HepG2 (cell line): ENCODE measurements around the gene DDX3Y. TPM values are rescaled to one million over a fixed set of nuclear protein-coding genes. Genes with fewer than 3 reads are reported as not detected.
A peak's percentile ranks its signal among the peaks of the same experiment; 100 is the strongest.

Source experiments
- ATAC-seq: fragments of 200-7000 bp; cut with Tn5 transposase; 3 replicates; pipeline ENCODE4 v1.9.1; 2020; ENCODE audit warnings: mild to moderate bottlenecking, moderate library complexity
- BruUV-seq: library from RNA; stranded (reverse); fragments of 400-500 nt; replicated peaks from 2 replicates; lab custom pipeline; 2021; lab: Mats Ljungman, UMichigan
- CTCF ChIA-PET: fragments of 300-600 bp; formaldehyde crosslinking; extraction: SDS; loops from one replicate; lab custom pipeline; 2021; ENCODE audit warnings: low total read pairs, inconsistent platforms, low intra/inter-chr PET ratio; lab: Yijun Ruan, JAX
- POLR2A ChIA-PET: fragments of 350-600 bp; sonication (Branson Sonifier 250); formaldehyde crosslinking; loops from one replicate; lab custom pipeline; 2020; ENCODE audit warnings: antibody characterized with exemption, inconsistent platforms; lab: Yijun Ruan, JAX
- DNase-seq: peaks from one replicate; pipeline ENCODE4 v3.0.0-alpha.2; 2015; ENCODE audit warnings: low spot score
- FAIRE-seq: peaks from 3 replicates; lab custom pipeline; 2011; peaks lifted over from hg19 to GRCh38; lab: Jason Lieb, UNC
- H2AFZ ChIP-seq: one replicate; pipeline ENCODE4 v1.6.1; 2011; ENCODE audit warnings: low read length, inconsistent platforms
- H3K27ac ChIP-seq: fragments of 300-600 bp; 3 replicates; pipeline ENCODE4 v1.8.0; 2011; ENCODE audit warnings: mixed run types, mild to moderate bottlenecking, mixed read lengths, low read length, inconsistent platforms; ENCODE audit not compliant: insufficient read depth; ENCODE audit errors: extremely low read length
- H3K27me3 ChIP-seq, 2 experiments: fragments of 200-600 bp in 1 of 2; 2 replicates in 1 of 2; 3 replicates in 1 of 2; pipeline versions ENCODE4 v1.6.0 to v1.8.0; 2011; ENCODE audit warnings: low read length in 2 of 2, mild to moderate bottlenecking in 2 of 2, moderate library complexity in 2 of 2, inconsistent platforms in 1 of 2; ENCODE audit not compliant: insufficient read depth in 2 of 2, control insufficient read depth in 1 of 2
- H3K36me3 ChIP-seq, 2 experiments: fragments of 200-600 bp in 1 of 2; replicated peaks in 1 of 2; 2 replicates in 1 of 2; 3 replicates in 1 of 2; pipeline versions ENCODE4 v1.5.1 to v1.8.0; 2011; ENCODE audit warnings: low read length in 2 of 2, inconsistent platforms in 1 of 2; ENCODE audit not compliant: insufficient read depth in 2 of 2, control insufficient read depth in 1 of 2
- H3K4me1 ChIP-seq: 2 replicates; pipeline ENCODE4 v1.5.1; 2012; ENCODE audit warnings: low read length, inconsistent platforms; ENCODE audit not compliant: insufficient read depth
- H3K4me2 ChIP-seq: 2 replicates; pipeline ENCODE4 v1.6.0; 2011; ENCODE audit warnings: low read depth, low read length, inconsistent platforms
- H3K4me3 ChIP-seq, 3 experiments: fragments of 200-600 bp in 1 of 3; sonication (generic), shearing (Covaris generic) in 1 of 3; replicated peaks in 1 of 3; 2 replicates each; pipeline ENCODE4 v1.5.1; 2011 to 2016; ENCODE audit warnings: low read length in 3 of 3, inconsistent platforms in 2 of 3, low read depth in 2 of 3, mild to moderate bottlenecking in 2 of 3, control low read depth in 1 of 3, mixed read lengths in 1 of 3; ENCODE audit not compliant: insufficient read depth in 1 of 3
- H3K79me2 ChIP-seq: one replicate; pipeline ENCODE4 v1.6.1; 2011; ENCODE audit warnings: low read length, inconsistent platforms; ENCODE audit not compliant: insufficient read depth
- H3K9ac ChIP-seq: 2 replicates; pipeline ENCODE4 v1.6.0; 2011; ENCODE audit warnings: mild to moderate bottlenecking, low read depth, low read length, inconsistent platforms; ENCODE audit not compliant: insufficient read depth
- H3K9me3 ChIP-seq: 2 replicates; pipeline ENCODE4 v1.5.1; 2012; ENCODE audit warnings: mild to moderate bottlenecking, low read length
- H4K20me1 ChIP-seq: 2 replicates; pipeline ENCODE4 v1.6.0; 2011; ENCODE audit warnings: inconsistent platforms, mild to moderate bottlenecking, low read length, moderate library complexity; ENCODE audit not compliant: insufficient read depth
- GABPB1 ChIP-seq: IDR thresholded peaks from 2 replicates; pipeline ENCODE4 v1.6.1; 2016; ENCODE audit warnings: mild to moderate bottlenecking, missing genetic modification reagents, moderate library complexity, missing compliant biosample characterization
- IKZF4 ChIP-seq: sonication (generic); formaldehyde crosslinking; IDR thresholded peaks from 2 replicates; pipeline ENCODE4 v1.5.1; 2020; ENCODE audit warnings: borderline replicate concordance, mild to moderate bottlenecking, low read depth, missing genetic modification reagents; ENCODE audit errors: not compliant biosample characterization
- MIER3 ChIP-seq: IDR thresholded peaks from 2 replicates; pipeline ENCODE4 v1.6.1; 2016; ENCODE audit warnings: missing compliant biosample characterization, borderline replicate concordance
- MTF2 ChIP-seq: sonication (generic); formaldehyde crosslinking; IDR thresholded peaks from 2 replicates; pipeline ENCODE4 v1.5.0; 2020; ENCODE audit warnings: missing genetic modification reagents, borderline replicate concordance
- NONO ChIP-seq, 2 experiments: fragments of 450-650 bp in 1 of 2; sonication (generic) in 1 of 2; formaldehyde crosslinking in 1 of 2; IDR thresholded peaks in 1 of 2; conservative IDR thresholded peaks in 1 of 2; 2 replicates each; pipeline versions ENCODE4 v1.6.1 to v1.8.0; 2017 to 2022; ENCODE audit warnings: mild to moderate bottlenecking in 1 of 2, missing genetic modification reagents in 1 of 2, moderate library complexity in 1 of 2
- RFXANK ChIP-seq: IDR thresholded peaks from 2 replicates; pipeline ENCODE4 v1.6.1; 2016
- RORA ChIP-seq: sonication (generic); formaldehyde crosslinking; IDR thresholded peaks from 2 replicates; pipeline ENCODE4 v1.5.0; 2020; ENCODE audit warnings: mild to moderate bottlenecking, missing genetic modification reagents, moderate library complexity
- ZFP37 ChIP-seq: sonication (generic); formaldehyde crosslinking; IDR thresholded peaks from 2 replicates; pipeline ENCODE4 v1.4.0; 2020; ENCODE audit warnings: missing genetic modification reagents, borderline replicate concordance
- ZNF331 ChIP-seq: sonication (generic); formaldehyde crosslinking; IDR thresholded peaks from 2 replicates; pipeline ENCODE4 v1.4.0; 2020; ENCODE audit warnings: missing genetic modification reagents
- ZNF430 ChIP-seq: sonication (generic); formaldehyde crosslinking; IDR thresholded peaks from 2 replicates; pipeline ENCODE4 v1.9.0; 2021; ENCODE audit warnings: mild to moderate bottlenecking, missing genetic modification reagents
- ZNF878 ChIP-seq: sonication (generic); formaldehyde crosslinking; IDR thresholded peaks from 2 replicates; pipeline ENCODE4 v1.8.1; 2023; ENCODE audit warnings: mild to moderate bottlenecking, missing genetic modification reagents, moderate library complexity
- ZSCAN22 ChIP-seq: sonication (generic); formaldehyde crosslinking; IDR thresholded peaks from 2 replicates; pipeline ENCODE4 v1.4.0; 2020; ENCODE audit warnings: mild to moderate bottlenecking, missing genetic modification reagents
- WGBS: methylation state at CpG from one replicate; pipeline ENCODE4 v1.1.6; 2017; ENCODE audit warnings: low lambda C conversion rate; 5-methylcytosine and 5-hydroxymethylcytosine counted together
- in situ Hi-C: cut with HindIII; loops from 2 replicates; pipeline ENCODE4 v1.10.0; 2017; ENCODE audit warnings: low pct_unique_long_range_greater_than_20kb; ENCODE audit not compliant: extremely low pct_ligation_motif_present
- intact Hi-C: fragments of 100-400 bp; cut with micrococcal nuclease; formaldehyde crosslinking; loops from one replicate; pipeline ENCODE4 v1.10.0; 2022; ENCODE audit not compliant: unreplicated experiment
- polyA plus RNA-seq, 8 experiments: library from polyadenylated mRNA; depleted of rRNA in 3 of 8; stranded (reverse) in 7 of 8; unstranded in 1 of 8; fragments of >200 nt; fragmentation: Illumina TruSeq in 4 of 8; extraction: Trizol in 4 of 8; gene quantifications; 2 replicates each; pipeline versions ENCODE4 v1.2.1 to v1.2.3, GENCODE V29; 2011 to 2016; ENCODE audit warnings: low read depth in 4 of 8, missing spikeins in 1 of 8, mixed read lengths in 1 of 8; ENCODE audit not compliant: insufficient read depth in 1 of 8
- total RNA-seq, 5 experiments: library from RNA; depleted of rRNA; stranded (reverse); fragments of >200 nt; fragmentation: Illumina TruSeq; extraction: Trizol; gene quantifications; 2 replicates each; pipeline ENCODE4 v1.2.3, GENCODE V29; 2016; ENCODE audit warnings: low read depth in 1 of 5
- TF ChIP-seq, protein P1 (sequence below): sonication (generic); formaldehyde crosslinking; IDR thresholded peaks from 2 replicates; pipeline ENCODE4 v1.4.0; 2020; ENCODE audit warnings: missing genetic modification reagents
- TF ChIP-seq, protein P2 (sequence below): sonication (generic); formaldehyde crosslinking; IDR thresholded peaks from 2 replicates; pipeline ENCODE4 v1.4.0; 2020; ENCODE audit warnings: mild to moderate bottlenecking, missing genetic modification reagents
- TF ChIP-seq, protein P3 (sequence below): sonication (generic); formaldehyde crosslinking; IDR thresholded peaks from 2 replicates; pipeline ENCODE4 v1.5.1; 2020; ENCODE audit warnings: mild to moderate bottlenecking, missing genetic modification reagents, borderline replicate concordance
- TF ChIP-seq, protein P4 (sequence below): sonication (generic); formaldehyde crosslinking; IDR thresholded peaks from 2 replicates; pipeline ENCODE4 v1.8.0; 2022; ENCODE audit warnings: mild to moderate bottlenecking, missing genetic modification reagents, borderline replicate concordance

DDX3Y gene
- total and polyA plus RNA-seq, 2 of the 13 experiments (the other 11 are each of a cell fraction or from before 2014, with no cell fraction given): 112 to 113 TPM

DNA sequence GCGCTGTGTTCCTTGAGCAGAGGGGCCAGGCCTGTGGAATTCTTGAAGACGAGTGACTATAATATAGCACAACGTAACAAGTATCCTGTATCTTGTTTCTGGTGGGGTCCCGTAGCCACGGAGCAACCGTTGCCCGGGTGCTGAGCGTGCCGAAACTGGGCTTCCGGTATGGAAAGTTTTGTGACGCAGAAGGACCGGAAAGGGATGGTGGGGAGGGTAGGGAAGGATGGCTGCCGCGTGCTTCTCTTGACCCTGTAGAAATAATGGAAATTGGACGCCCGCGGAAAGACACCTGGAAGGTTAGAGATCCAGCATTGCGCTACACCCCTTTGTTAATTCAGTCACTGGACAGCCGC is 827 bp downstream of the DDX3Y start (continued):
- TF ChIP-seq NONO (IDR thresholded peaks at IDR 0.05) (no peak), NONO (CRISPR knock-in tag; conservative IDR thresholded peaks at IDR 0.05) (no peak), MTF2 (no peak), ZSCAN22 (no peak), GABPB1 (CRISPR knock-in tag) (peak; percentile 75)
- TF ChIP-seq, protein P1, sequence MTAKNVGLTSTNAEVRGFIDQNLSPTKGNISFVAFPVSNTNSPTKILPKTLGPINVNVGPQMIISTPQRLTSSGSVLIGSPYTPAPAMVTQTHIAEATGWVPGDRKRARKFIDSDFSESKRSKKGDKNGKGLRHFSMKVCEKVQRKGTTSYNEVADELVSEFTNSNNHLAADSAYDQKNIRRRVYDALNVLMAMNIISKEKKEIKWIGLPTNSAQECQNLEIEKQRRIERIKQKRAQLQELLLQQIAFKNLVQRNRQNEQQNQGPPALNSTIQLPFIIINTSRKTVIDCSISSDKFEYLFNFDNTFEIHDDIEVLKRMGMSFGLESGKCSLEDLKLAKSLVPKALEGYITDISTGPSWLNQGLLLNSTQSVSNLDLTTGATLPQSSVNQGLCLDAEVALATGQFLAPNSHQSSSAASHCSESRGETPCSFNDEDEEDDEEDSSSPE: no peak

DNA sequence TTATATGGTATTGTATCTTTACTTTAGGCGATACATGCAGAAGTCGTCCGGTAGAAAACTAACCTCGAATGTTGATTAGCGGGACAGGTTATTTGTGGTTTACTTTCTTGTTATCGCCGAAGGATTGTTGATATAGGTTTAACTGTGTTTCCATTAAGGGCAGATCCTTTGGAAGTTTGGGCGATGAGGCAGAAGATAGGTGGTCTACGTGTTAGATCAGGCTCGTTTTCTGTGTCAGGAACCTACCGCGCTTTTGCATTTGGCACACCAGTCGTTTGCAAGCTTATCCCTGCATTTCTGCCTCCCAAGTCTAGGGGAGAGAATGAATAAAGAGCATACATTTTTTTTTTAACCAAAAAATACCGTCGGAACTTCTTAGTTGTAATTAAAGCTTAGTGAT is 1.2 kb downstream of the DDX3Y start:
- FAIRE-seq: no peak
- CTCF ChIA-PET: no interaction called here
- WGBS: 0% methylated on average over 3 of the region's 15 CpGs
- no peak for DNase-seq
- Histone ChIP-seq H3K36me3 (no peaks in the 10 kb centered on the region), H3K4me3 (peak overlapping the region; percentile 70 to 94 (median 77)), H3K79me2 (peaks cover 60% of the 10 kb centered on the region), H4K20me1 (peaks cover 50% of the 10 kb centered on the region), H3K27me3 (no peaks in the 10 kb centered on the region; a peak in 1 of 5 replicates), H3K4me2 (peak overlapping the region; percentile 71), H3K9ac (peak overlapping the region; percentile 98), H2AFZ (no peak overlapping the region), H3K4me1 (peaks cover 30% of the 10 kb centered on the region), H3K27ac (peak overlapping the region; percentile 96), H3K9me3 (no peaks in the 10 kb centered on the region)
- in situ Hi-C loops: loop anchor here (25.0 kb wide), 1 partner anchor 431 kb away; no protein-coding TSS in a partner anchor
- ATAC-seq: no peak
- POLR2A ChIA-PET: no interaction called here
- no TSS peak for BruUV-seq
- intact Hi-C loops: no loop called here
- no peak for TF ChIP-seq ZFP37 (CRISPR knock-in tag)
- TF ChIP-seq MIER3 (CRISPR knock-in tag): no peak
- TF ChIP-seq, protein P2, sequence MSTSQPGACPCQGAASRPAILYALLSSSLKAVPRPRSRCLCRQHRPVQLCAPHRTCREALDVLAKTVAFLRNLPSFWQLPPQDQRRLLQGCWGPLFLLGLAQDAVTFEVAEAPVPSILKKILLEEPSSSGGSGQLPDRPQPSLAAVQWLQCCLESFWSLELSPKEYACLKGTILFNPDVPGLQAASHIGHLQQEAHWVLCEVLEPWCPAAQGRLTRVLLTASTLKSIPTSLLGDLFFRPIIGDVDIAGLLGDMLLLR (CRISPR knock-in tag): no peak
- TF ChIP-seq, protein P3, sequence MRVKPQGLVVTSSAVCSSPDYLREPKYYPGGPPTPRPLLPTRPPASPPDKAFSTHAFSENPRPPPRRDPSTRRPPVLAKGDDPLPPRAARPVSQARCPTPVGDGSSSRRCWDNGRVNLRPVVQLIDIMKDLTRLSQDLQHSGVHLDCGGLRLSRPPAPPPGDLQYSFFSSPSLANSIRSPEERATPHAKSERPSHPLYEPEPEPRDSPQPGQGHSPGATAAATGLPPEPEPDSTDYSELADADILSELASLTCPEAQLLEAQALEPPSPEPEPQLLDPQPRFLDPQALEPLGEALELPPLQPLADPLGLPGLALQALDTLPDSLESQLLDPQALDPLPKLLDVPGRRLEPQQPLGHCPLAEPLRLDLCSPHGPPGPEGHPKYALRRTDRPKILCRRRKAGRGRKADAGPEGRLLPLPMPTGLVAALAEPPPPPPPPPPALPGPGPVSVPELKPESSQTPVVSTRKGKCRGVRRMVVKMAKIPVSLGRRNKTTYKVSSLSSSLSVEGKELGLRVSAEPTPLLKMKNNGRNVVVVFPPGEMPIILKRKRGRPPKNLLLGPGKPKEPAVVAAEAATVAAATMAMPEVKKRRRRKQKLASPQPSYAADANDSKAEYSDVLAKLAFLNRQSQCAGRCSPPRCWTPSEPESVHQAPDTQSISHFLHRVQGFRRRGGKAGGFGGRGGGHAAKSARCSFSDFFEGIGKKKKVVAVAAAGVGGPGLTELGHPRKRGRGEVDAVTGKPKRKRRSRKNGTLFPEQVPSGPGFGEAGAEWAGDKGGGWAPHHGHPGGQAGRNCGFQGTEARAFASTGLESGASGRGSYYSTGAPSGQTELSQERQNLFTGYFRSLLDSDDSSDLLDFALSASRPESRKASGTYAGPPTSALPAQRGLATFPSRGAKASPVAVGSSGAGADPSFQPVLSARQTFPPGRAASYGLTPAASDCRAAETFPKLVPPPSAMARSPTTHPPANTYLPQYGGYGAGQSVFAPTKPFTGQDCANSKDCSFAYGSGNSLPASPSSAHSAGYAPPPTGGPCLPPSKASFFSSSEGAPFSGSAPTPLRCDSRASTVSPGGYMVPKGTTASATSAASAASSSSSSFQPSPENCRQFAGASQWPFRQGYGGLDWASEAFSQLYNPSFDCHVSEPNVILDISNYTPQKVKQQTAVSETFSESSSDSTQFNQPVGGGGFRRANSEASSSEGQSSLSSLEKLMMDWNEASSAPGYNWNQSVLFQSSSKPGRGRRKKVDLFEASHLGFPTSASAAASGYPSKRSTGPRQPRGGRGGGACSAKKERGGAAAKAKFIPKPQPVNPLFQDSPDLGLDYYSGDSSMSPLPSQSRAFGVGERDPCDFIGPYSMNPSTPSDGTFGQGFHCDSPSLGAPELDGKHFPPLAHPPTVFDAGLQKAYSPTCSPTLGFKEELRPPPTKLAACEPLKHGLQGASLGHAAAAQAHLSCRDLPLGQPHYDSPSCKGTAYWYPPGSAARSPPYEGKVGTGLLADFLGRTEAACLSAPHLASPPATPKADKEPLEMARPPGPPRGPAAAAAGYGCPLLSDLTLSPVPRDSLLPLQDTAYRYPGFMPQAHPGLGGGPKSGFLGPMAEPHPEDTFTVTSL: no peak
- TF ChIP-seq RORA (CRISPR knock-in tag): no peak
- TF ChIP-seq IKZF4 (CRISPR knock-in tag): no peak
- TF ChIP-seq ZNF331: no peak
- TF ChIP-seq, protein P4, sequence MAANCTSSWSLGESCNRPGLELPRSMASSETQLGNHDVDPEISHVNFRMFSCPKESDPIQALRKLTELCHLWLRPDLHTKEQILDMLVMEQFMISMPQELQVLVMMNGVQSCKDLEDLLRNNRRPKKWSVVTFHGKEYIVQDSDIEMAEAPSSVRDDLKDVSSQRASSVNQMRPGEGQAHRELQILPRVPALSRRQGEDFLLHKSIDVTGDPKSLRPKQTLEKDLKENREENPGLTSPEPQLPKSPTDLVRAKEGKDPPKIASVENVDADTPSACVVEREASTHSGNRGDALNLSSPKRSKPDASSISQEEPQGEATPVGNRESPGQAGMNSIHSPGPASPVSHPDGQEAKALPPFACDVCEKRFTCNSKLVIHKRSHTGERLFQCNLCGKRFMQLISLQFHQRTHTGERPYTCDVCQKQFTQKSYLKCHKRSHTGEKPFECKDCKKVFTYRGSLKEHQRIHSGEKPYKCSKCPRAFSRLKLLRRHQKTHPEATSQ (CRISPR knock-in tag): no peak
- no peak for TF ChIP-seq ZNF878
- TF ChIP-seq RFXANK (CRISPR knock-in tag): no peak
- no peak for TF ChIP-seq ZNF430
